OCI-LY1 (cell line): ENCODE data around the gene TTC8.

Source experiments
- H2AFZ ChIP-seq: fragments of 200-600 bp; sonication (generic), shearing (Covaris generic); 2 replicates; pipeline ENCODE4 v1.6.0; 2014; ENCODE audit warnings: antibody characterized with exemption, mild to moderate bottlenecking, low read length
- H3F3A ChIP-seq: fragments of 200-600 bp; sonication (generic), shearing (Covaris generic); 2 replicates; pipeline ENCODE4 v1.6.0; 2014; ENCODE audit warnings: mild to moderate bottlenecking, antibody characterized with exemption, low read length, moderate library complexity; ENCODE audit not compliant: insufficient read depth
- H3K27ac ChIP-seq: fragments of 200-600 bp; sonication (generic); 2 replicates; pipeline ENCODE4 v1.5.1; 2014; ENCODE audit warnings: low read length, mixed run types, mild to moderate bottlenecking, low read depth; ENCODE audit not compliant: poor library complexity, severe bottlenecking
- H3K27me3 ChIP-seq: fragments of 200-600 bp; sonication (generic); 2 replicates; pipeline ENCODE4 v1.6.0; 2014; ENCODE audit warnings: antibody characterized with exemption, mild to moderate bottlenecking, low read length, moderate library complexity; ENCODE audit not compliant: insufficient read depth
- H3K36me3 ChIP-seq: fragments of 200-600 bp; sonication (generic); 2 replicates; pipeline ENCODE4 v1.6.1; 2014; ENCODE audit warnings: mild to moderate bottlenecking, antibody characterized with exemption, low read length, moderate library complexity, mixed read lengths; ENCODE audit not compliant: insufficient read depth
- H3K4me1 ChIP-seq: fragments of 200-600 bp; sonication (generic); 2 replicates; pipeline ENCODE4 v1.5.1; 2014; ENCODE audit warnings: mild to moderate bottlenecking, low read length, moderate library complexity; ENCODE audit not compliant: insufficient read depth, severe bottlenecking
- H3K4me2 ChIP-seq: fragments of 200-600 bp; sonication (generic), shearing (Covaris generic); 2 replicates; pipeline ENCODE4 v1.6.1; 2014; ENCODE audit warnings: low read length
- H3K4me3 ChIP-seq: fragments of 200-600 bp; sonication (generic); 2 replicates; pipeline ENCODE4 v1.5.1; 2014; ENCODE audit warnings: low read length, low read depth, mild to moderate bottlenecking, mixed read lengths; ENCODE audit not compliant: poor library complexity, severe bottlenecking
- H3K79me2 ChIP-seq: fragments of 200-600 bp; shearing (Covaris generic); 2 replicates; pipeline ENCODE4 v1.6.1; 2016; ENCODE audit warnings: mixed run types, low read length, mixed read lengths; ENCODE audit not compliant: insufficient read depth
- H3K9ac ChIP-seq: fragments of 200-600 bp; sonication (generic), shearing (Covaris generic); 2 replicates; pipeline ENCODE4 v1.6.1; 2014; ENCODE audit warnings: mild to moderate bottlenecking, low read length, mixed read lengths
- H3K9me2 ChIP-seq: fragments of 200-600 bp; sonication (generic), shearing (Covaris generic); 2 replicates; pipeline ENCODE4 v1.6.1; 2014; ENCODE audit warnings: low read depth, mild to moderate bottlenecking, low read length, mixed read lengths
- H3K9me3 ChIP-seq: fragments of 200-600 bp; shearing (Covaris generic); 2 replicates; pipeline ENCODE4 v1.6.1; 2014; ENCODE audit warnings: low read length, mixed read lengths
- H4K20me1 ChIP-seq: fragments of 200-600 bp; sonication (generic), shearing (Covaris generic); 2 replicates; pipeline ENCODE4 v1.6.0; 2016; ENCODE audit warnings: mild to moderate bottlenecking, low read length; ENCODE audit not compliant: insufficient read depth
- CTCF ChIP-seq: fragments of 200-600 bp; sonication (generic), shearing (Covaris generic); IDR thresholded peaks from 2 replicates; pipeline ENCODE4 v1.5.1; 2017; ENCODE audit warnings: mild to moderate bottlenecking, antibody characterized with exemption, low read length, moderate library complexity, mixed read lengths
- EZH2 ChIP-seq: fragments of 200-600 bp; sonication (generic), shearing (Covaris generic); IDR thresholded peaks from 2 replicates; pipeline ENCODE4 v1.8.0; 2017; ENCODE audit warnings: borderline replicate concordance, mixed run types, mild to moderate bottlenecking, antibody characterized with exemption, low read length, moderate library complexity, mixed read lengths

The TTC8 gene

GRCh38 chr14:88834883-88835431 lies 10.5 kb downstream of the TTC8 start:
- Histone ChIP-seq H3K27me3 (no peaks in the 10 kb centered on the region), H3K4me1 (no peaks in the 10 kb centered on the region), H3K9ac (no peak overlapping the region), H3F3A (no peaks in the 10 kb centered on the region), H3K79me2 (no peaks in the 10 kb centered on the region), H3K9me2 (no peaks in the 10 kb centered on the region), H3K4me3 (no peak overlapping the region), H4K20me1 (no peaks in the 10 kb centered on the region), H3K36me3 (no peaks in the 10 kb centered on the region), H2AFZ (no peak overlapping the region), H3K9me3 (no peaks in the 10 kb centered on the region), H3K27ac (no peak overlapping the region), H3K4me2 (no peak overlapping the region)
- TF ChIP-seq EZH2 = no peak
- TF ChIP-seq CTCF = no peak

- no peaks in the 10 kb centered on the region for H3K4me1 ChIP-seq
- no peaks in the 10 kb centered on the region for H3K79me2 ChIP-seq
- no peaks in the 10 kb centered on the region for H3K27me3 ChIP-seq
- H3K36me3 ChIP-seq = no peaks in the 10 kb centered on the region
- H3K9me2 ChIP-seq = no peaks in the 10 kb centered on the region
- H2AFZ ChIP-seq = no peak overlapping the region
- no peaks in the 10 kb centered on the region for H4K20me1 ChIP-seq
- no peak overlapping the region for H3K9ac ChIP-seq
- H3F3A ChIP-seq = no peaks in the 10 kb centered on the region
- no peaks in the 10 kb centered on the region for H3K9me3 ChIP-seq
- H3K27ac ChIP-seq = no peak overlapping the region
- H3K4me2 ChIP-seq = no peak overlapping the region
- TF ChIP-seq EZH2 (no peak), CTCF (no peak)
- H3K4me3 ChIP-seq = no peak overlapping the region
Measured at GRCh38 chr14:88835661-88836060, 11.2 kb downstream of the TTC8 start.

- Histone ChIP-seq H3K9me3 (no peaks in the 10 kb centered on the region), H2AFZ (no peak overlapping the region), H3K4me3 (no peak overlapping the region), H3K9me2 (no peaks in the 10 kb centered on the region), H3K36me3 (no peaks in the 10 kb centered on the region), H3F3A (no peaks in the 10 kb centered on the region), H3K9ac (no peak overlapping the region), H4K20me1 (no peaks in the 10 kb centered on the region), H3K79me2 (no peaks in the 10 kb centered on the region), H3K27me3 (no peaks in the 10 kb centered on the region), H3K4me2 (no peak overlapping the region), H3K27ac (no peak overlapping the region), H3K4me1 (no peaks in the 10 kb centered on the region)
- no peak for TF ChIP-seq CTCF
- no peak for TF ChIP-seq EZH2
Measured at GRCh38 chr14:88837495-88837894, 13.0 kb downstream of the TTC8 start.
